Eye (tissue), 1 donor: ENCODE data around the gene C5.

Experiments used
- DNase-seq: peaks from one replicate; pipeline ENCODE4 v3.0.0-alpha.2; 2015

The C5 gene

GRCh38 chr9:120905315-120906164 lies 144.5 kb downstream of the C5 start:
- no peak for DNase-seq

- DNase-seq = no peak
Measured at GRCh38 chr9:120904978-120905301, 145.1 kb downstream of the C5 start.

GRCh38 chr9:120904061-120904977 lies 145.8 kb downstream of the C5 start:
- DNase-seq = no peak

- DNase-seq = no peak
Measured at GRCh38 chr9:120902569-120903535, 147.2 kb downstream of the C5 start.
